GM19240 (cell line): ENCODE measurements around the gene ASB16.

ENCODE experiments used
- DNase-seq: peaks from one replicate; pipeline ENCODE4 v3.0.0; 2011; ENCODE audit warnings: low spot score; ENCODE audit not compliant: insufficient read length

Gene ASB16

DNA sequence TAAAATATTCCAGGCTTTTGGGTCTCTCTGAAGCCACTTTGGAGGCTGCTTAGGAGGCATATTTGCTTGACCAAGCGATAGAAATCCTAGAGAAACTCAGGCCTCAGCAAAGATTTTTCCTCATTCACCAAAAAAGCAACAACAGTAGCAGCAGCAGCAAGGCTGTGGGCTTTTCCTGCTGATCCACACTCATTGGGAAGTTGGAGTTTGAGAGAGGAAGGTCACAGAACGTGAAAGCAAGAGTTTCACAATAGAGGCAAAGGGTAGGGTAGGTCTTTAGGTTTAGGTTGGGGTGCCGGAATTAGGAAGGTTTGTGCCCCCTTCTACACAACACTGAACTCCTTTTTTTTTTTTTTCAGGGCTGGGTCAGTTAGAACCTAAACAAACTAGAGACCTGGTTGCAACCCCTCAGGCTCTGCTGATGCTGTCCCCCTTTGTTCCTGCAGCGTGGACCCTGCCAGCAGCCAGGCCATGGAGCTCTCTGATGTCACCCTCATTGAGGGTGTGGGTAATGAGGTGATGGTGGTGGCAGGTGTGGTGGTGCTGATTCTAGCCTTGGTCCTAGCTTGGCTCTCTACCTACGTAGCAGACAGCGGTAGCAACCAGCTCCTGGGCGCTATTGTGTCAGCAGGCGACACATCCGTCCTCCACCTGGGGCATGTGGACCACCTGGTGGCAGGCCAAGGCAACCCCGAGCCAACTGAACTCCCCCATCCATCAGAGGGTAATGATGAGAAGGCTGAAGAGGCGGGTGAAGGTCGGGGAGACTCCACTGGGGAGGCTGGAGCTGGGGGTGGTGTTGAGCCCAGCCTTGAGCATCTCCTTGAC, 18.3 kb downstream of the ASB16 start:
- DNase-seq = no peak

- DNase-seq = no peak
Observed at GRCh38 chr17:44190481-44190880, 20.0 kb downstream of the ASB16 start.

- no peak for DNase-seq
Observed at GRCh38 chr17:44191369-44191768, 20.9 kb downstream of the ASB16 start.

DNA sequence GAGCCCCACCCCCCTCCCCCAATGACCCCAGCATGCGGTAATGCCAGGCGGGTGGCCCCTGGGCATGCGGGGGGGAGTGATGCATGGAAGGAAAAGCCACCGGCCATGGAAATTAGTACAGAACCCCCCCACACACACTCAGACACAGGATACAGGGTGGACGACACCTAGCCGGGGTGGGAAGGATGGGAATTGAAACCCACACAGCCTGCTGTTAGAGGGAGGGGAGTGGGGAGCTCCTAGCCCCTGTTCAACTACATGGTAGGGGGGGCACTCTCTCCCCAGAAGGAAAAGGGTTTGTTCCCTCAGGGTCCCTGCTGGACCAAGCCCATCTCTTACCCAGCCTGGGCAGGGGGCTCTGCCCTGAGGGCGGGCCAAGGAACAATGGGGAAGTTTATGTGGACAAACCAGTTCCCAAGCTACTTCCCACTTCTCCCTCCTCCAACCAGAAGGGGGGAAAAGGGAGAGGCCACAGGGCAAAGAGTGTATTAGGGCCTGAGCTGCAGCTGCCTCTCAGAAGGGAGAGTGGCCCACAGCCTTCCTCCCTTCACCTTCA, 21.5 kb downstream of the ASB16 start:
- DNase-seq = no peak

DNA sequence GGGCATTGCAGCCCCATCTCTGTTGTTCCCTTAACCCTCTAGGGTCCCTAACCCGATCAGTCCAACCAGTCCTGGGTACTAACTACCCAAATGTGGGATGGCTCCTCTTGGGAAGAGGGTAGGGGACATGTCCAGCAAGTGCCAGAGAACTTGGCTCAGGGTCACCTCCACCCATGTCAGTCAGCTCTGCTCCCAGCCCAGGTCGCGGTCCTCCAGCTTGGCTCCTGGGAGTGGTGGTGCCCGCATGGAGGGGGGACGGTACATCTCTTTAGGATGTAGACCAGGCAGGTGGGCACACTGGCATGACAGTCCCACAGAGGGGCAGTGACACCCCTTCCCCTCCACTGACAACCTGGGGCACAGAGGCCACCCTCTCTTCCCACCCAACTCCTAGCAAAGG, 22.2 kb downstream of the ASB16 start:
- no peak for DNase-seq

DNA sequence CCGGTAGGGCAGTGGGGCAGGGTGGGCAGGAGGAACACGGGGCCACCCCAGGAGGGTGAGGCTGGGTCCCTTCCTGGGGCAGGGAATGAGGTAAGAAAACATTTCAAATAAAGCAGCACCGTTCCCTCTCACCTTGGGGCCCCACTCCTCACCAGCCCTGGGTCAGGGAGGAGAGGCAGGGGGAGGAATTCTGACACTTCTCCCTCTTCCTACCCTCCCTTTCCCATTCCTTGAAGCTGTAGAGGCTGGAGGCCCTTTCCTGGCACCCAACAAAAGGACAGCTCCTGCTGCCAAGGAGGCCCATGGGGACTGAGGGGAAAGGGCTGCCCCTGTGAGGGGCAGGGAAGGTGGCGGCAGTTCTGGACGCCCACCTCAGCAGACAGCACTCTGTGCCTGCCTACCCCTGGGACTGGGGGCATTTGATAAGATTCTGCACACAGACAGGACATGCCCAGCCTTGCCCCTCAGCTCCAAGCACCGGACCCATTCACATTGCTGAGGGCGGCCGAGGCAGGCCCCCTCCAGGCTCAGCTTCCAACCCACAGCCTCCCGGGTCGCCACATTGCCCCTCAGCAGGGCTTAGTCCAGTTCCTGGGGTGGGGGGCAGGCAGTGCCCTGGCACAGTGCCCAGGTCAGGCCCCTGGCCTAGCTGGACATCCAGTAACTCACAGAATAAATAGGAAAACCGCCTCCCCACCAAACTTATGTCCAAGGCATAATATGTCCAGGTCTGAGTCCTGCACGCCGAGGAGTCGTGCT, 23.0 kb downstream of the ASB16 start:
- no peak for DNase-seq

GRCh38 chr17:44197107-44197506, 26.6 kb downstream of the ASB16 start:
- DNase-seq = no peak

- peak; percentile 70 for DNase-seq
Observed at GRCh38 chr17:44197980-44198720, 27.6 kb downstream of the ASB16 start.

DNA sequence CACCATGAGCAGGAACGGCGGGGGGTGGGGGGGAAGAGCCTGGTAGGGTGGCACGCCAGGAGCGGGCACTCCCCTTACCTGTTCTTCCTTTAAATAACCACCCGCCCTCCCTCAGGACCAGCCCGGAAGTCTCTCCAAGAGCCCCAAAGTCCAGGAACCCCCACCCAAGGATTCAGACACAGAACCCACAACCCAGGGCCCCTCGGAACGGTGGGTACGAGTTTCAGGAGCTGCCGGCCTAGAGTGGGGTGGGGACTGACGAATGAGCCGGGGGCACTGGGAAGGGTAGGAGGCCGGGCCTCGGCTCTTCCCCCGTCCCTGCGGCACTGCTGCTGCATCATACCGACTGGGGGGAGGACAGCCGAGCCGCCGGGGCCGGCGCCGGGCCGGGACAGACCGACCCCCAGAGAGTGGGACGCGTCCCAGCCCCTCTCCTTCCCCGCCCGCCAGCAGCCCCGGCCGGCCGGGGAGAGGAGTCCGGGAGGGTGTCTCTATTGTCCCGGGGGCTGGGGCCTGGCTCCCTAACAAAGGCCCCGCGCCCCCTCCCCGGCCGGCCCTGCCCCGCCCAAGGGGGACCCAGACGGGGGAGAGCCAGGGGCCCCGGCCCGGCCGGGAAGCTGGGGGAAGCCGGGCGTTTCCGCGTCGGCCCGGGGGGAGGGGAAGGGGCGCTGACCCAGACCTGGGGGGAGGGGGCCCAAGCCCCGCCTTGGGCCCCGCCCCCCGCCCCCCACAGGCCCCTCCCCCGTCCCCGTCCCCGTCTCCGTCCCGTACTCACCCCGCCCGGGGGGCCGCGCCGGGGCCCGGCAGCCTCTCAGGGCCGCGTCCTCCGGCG, 28.4 kb downstream of the ASB16 start:
- DNase-seq = peak; percentile 64

- peak; percentile 92 for DNase-seq
Observed at GRCh38 chr17:44199553-44200477, 29.3 kb downstream of the ASB16 start, which contains the start of gene ATXN7L3. ATXN7L3 (minus strand) TSS chr17:44199884; CDS start chr17:44198070, 1,814 bp downstream.

- DNase-seq = no peak
Observed at GRCh38 chr17:44200478-44201155, 30.1 kb downstream of the ASB16 start.

DNA sequence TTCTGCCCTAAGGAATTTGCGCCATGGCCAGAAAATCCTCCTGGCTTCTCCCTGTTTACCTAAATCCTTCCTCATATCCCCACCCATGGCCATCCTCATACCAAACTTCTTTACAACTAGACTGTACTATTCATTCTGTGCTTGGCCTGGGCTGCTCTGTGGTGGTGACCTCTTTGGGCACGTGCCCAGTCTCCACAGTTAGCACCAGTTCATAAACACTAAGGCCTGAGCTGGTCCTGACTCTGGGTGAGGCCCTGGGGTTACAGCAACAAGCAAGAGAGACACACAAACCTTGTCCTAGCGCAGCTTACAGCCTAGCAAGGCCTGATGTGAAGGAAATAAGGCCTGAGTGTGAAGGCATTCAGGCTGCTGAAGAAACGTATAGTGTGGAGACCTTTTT, 32.3 kb downstream of the ASB16 start:
- no peak for DNase-seq

GRCh38 chr17:44203731-44204440, 33.4 kb downstream of the ASB16 start:
- DNase-seq = peak; percentile 45

- DNase-seq = no peak
Observed at GRCh38 chr17:44204441-44204882, 34.0 kb downstream of the ASB16 start.

DNA sequence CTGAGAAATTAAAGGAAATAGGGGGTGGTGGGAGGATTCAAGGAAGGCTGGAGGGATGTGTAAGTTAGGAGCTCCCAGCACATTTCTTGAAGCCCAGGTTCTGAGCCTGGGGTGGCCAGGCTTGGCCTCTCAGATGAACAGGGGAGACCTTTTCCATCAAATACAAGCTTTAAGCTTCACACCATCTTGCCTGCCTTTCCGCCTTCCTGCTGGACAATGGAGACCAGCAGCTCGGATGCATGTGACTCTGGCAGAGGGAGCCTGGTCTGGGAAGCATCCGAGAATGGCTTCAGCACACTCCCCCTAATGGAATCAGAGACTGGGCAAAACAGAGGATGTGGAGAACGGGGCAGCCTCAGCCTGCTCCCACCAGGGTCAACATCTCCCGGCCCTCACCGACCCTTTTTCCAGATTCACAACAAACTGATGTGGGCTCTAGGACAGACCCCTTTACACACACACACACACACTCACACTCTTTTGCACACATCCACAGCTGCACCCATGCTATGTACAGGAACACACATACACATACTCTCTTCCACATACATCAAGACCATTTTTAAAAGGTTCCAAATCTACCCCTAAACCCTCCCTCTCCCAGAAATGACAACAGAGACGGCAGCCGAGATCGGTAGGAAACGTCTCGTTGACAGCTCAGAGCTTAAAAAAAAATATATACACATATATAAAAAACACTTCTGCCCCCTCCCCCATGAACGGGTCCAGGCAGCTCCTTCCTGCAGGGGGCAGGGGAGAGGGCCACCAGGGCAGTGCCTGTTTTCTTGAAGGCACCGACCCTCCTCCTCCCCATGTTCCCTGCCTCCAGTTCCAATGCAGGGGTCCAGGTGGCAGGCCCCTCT, 35.7 kb downstream of the ASB16 start:
- DNase-seq = no peak

DNA sequence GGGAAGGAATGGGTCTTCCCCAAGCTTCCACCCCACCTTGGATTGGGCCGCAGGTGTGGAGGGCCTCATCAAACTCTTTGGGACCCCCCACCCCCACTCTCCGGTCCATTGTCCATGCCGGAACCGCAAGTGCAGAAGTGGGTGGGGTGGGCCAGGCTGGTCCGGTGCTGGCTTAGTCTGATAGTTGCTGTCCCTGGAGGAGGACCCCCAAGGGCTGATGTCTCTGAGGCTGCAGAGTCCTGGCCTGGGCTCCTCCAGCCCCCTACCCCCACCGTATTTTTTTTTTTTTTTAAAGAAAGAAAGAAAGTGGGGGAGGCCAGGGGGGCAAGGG, 36.3 kb downstream of the ASB16 start:
- no peak for DNase-seq

GRCh38 chr17:44207319-44207718, 36.8 kb downstream of the ASB16 start:
- DNase-seq = no peak
